Renal cortex interstitium (tissue), 15 donors: ENCODE results near the gene BRI3BP. TPM values are rescaled to one million over a fixed set of nuclear protein-coding genes. Genes with fewer than 3 reads are reported as not detected.

Experiments used
- DNase-seq, 11 donors: peaks; one replicate each; pipeline ENCODE4 v3.0.0-alpha.2; 2013; ENCODE audit warnings: low read depth in 9 of 11, low spot score in 4 of 11; ENCODE audit errors: extremely low read depth in 1 of 11
- long read RNA-seq, 16 experiments: transcript quantifications; one replicate each; lab custom pipeline, GENCODE V29; 2026
- polyA plus RNA-seq, 3 donors: library from polyadenylated mRNA; unstranded; fragments of 120-200 nt; gene quantifications; one replicate each; pipeline ENCODE4 v1.2.1, GENCODE V29; 2013; ENCODE audit not compliant: insufficient read length in 3 of 3

BRI3BP gene, protein sequence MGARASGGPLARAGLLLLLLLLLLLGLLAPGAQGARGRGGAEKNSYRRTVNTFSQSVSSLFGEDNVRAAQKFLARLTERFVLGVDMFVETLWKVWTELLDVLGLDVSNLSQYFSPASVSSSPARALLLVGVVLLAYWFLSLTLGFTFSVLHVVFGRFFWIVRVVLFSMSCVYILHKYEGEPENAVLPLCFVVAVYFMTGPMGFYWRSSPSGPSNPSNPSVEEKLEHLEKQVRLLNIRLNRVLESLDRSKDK
- 10 to 100 TPM in 2 of 3 donors, 1 to 10 TPM in 1; 9.1 to 10.6 (median 10.3) TPM for polyA plus RNA-seq
- long read RNA-seq, donor 1, full-length matches to known transcripts = 3 of 3 reads
- long read RNA-seq, donor 1, partial matches to known transcripts = 0 of 3 reads
- long read RNA-seq, donor 1, other reads (novel, unspliced or antisense) = 0 of 3 reads
- long read RNA-seq, donor 2, full-length matches to known transcripts = 3 of 12 reads
- long read RNA-seq, donor 2, partial matches to known transcripts = 9 of 12 reads
- long read RNA-seq, donor 2, other reads (novel, unspliced or antisense) = 0 of 12 reads
- long read RNA-seq, donor 3, full-length matches to known transcripts = 4 of 4 reads
- long read RNA-seq, donor 3, partial matches to known transcripts = 0 of 4 reads
- long read RNA-seq, donor 3, other reads (novel, unspliced or antisense) = 0 of 4 reads
- long read RNA-seq, donor 4, full-length matches to known transcripts = 2 of 2 reads
- long read RNA-seq, donor 4, partial matches to known transcripts = 0 of 2 reads
- long read RNA-seq, donor 4, other reads (novel, unspliced or antisense) = 0 of 2 reads
- long read RNA-seq, donor 5 = 0 reads
- long read RNA-seq, donor 6, full-length matches to known transcripts = 5 of 10 reads
- long read RNA-seq, donor 6, partial matches to known transcripts = 5 of 10 reads
- long read RNA-seq, donor 6, other reads (novel, unspliced or antisense) = 0 of 10 reads
- long read RNA-seq, donor 7, full-length matches to known transcripts = 2 of 2 reads
- long read RNA-seq, donor 7, partial matches to known transcripts = 0 of 2 reads
- long read RNA-seq, donor 7, other reads (novel, unspliced or antisense) = 0 of 2 reads
- long read RNA-seq, donor 8, full-length matches to known transcripts = 5 of 14 reads
- long read RNA-seq, donor 8, partial matches to known transcripts = 9 of 14 reads
- long read RNA-seq, donor 8, other reads (novel, unspliced or antisense) = 0 of 14 reads
- long read RNA-seq, donor 9, full-length matches to known transcripts = 2 of 15 reads
- long read RNA-seq, donor 9, partial matches to known transcripts = 13 of 15 reads
- long read RNA-seq, donor 9, other reads (novel, unspliced or antisense) = 0 of 15 reads
- long read RNA-seq, donor 10, full-length matches to known transcripts = 3 of 16 reads
- long read RNA-seq, donor 10, partial matches to known transcripts = 13 of 16 reads
- long read RNA-seq, donor 10, other reads (novel, unspliced or antisense) = 0 of 16 reads
- long read RNA-seq, donor 11, full-length matches to known transcripts = 1 of 1 reads
- long read RNA-seq, donor 11, partial matches to known transcripts = 0 of 1 reads
- long read RNA-seq, donor 11, other reads (novel, unspliced or antisense) = 0 of 1 reads
- long read RNA-seq, donor 12, full-length matches to known transcripts = 2 of 2 reads
- long read RNA-seq, donor 12, partial matches to known transcripts = 0 of 2 reads
- long read RNA-seq, donor 12, other reads (novel, unspliced or antisense) = 0 of 2 reads
- long read RNA-seq, donor 13 = 0 reads
- long read RNA-seq, donor 14, full-length matches to known transcripts = 2 of 2 reads
- long read RNA-seq, donor 14, partial matches to known transcripts = 0 of 2 reads
- long read RNA-seq, donor 14, other reads (novel, unspliced or antisense) = 0 of 2 reads
- long read RNA-seq, donor 15, full-length matches to known transcripts = 4 of 4 reads
- long read RNA-seq, donor 15, partial matches to known transcripts = 0 of 4 reads
- long read RNA-seq, donor 15, other reads (novel, unspliced or antisense) = 0 of 4 reads
- long read RNA-seq, donor 16, full-length matches to known transcripts = 13 of 19 reads
- long read RNA-seq, donor 16, partial matches to known transcripts = 6 of 19 reads
- long read RNA-seq, donor 16, other reads (novel, unspliced or antisense) = 0 of 19 reads

DNA sequence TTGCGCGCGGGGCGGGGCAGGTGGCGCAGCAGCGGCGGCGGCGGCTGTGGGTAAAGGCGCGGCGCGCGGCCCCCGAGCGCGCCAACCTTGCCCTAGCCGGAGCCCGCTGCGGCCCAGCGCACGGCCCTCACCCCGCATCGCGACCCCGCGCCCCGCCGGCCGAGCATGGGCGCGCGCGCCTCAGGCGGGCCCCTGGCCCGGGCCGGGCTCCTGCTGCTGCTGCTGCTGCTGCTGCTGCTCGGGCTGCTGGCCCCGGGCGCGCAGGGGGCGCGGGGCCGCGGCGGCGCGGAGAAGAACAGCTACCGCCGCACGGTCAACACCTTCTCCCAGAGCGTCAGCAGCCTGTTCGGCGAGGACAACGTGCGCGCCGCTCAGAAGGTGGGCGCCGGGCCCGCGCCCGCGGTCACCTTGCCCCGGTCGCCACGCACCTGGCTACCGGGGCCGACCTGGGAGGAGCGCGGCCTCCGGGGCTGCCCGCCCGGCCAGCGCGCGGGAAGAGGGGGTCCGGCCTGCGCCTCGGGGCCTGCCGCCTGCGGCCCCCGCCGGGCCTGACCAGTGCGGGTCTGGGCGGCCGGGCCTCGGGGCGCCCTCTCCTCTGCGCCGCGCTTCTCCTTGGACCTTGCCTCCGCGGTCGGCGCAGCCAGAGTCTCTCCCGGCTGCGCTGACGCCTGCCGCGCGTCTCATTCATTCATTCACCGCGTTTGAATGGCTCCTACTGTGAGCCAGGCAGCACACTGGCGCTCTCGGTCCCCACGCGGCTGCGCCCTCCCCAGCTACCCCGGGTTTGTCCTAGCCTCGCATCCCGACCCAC lies at the start of gene BRI3BP:
Gene BRI3BP (plus strand): TSS at position 20 of the 811 bp plus-strand sequence. CDS start 146 bp downstream, at position 166.
- no peak for DNase-seq

DNA sequence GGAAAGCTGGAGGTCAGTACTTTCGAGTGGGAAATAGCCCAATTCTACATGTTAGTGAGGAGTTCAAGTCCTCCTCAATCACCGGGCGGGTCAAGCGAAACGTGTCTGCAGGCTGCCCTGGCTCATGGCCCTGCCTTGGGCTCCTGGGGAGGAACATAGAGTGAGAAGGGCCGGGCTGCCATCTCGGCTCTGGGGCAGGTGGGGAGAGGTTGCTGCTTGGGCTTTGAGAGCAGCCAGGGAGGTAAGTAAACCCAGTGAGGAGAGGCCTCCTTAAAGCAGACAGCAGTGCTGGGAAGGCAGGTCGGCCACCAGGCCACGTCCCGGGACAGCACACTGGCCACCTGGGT lies 47.0 kb upstream of the BRI3BP start:
- DNase-seq = no peak

DNA sequence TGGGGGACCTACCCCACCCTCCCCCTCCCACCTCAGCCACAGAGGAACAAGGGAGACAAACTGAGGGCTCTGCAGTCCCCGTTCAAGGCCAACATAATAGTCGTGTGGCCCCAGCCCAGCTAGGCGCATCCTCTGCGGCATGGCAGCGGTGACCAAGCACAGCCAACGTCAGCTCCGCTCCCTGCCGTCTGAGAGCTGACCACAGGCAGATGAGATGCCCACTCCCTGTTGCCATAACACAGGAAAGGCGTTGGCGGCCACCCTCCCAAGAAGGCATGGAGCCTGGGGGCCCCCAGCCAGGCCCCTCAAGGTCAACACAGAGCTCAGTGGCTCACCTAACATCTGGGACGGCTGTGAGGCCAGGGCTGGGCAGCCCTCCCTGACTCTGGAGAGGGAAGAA lies 46.4 kb upstream of the BRI3BP start:
- DNase-seq = no peak

DNA sequence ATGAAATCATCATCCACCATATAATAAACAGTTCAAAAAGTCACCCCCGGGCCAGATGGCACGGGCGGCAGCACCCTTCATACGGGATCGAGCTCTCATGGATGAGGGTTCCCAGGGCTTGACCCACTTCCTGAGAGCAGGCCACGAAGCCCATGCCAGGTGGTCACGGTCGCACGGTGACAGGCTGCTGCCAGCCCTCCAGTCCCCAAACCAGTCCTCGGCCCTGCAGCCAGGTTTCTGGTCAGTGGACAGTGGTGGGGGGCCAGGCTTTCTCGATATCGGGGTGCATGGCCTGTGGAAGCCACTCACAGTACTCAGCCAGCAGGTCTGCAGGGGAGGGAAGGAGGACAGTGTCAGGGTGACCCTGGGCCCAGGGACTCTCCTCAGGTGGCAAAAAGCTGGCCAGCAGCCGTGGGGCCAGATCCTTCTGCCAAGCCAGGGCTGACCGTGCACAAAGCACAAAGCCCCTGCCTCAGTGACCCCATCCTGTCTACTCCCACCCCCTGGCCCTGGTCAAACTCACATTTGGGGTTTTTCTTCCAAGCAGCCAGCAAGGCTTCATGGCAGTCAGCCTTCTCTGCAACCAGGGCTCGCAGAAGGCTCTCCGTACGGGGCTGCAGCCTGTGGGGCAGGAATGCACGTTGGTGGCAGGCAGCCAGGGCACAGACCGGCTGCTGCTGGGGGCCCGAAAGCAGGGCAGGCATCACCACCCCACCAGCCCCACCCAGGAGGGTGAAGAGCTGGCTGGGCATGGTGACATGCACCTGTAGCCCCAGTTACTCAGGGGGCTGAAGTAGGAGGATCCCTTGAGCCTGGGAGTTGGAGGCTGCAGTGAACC lies 45.7 kb upstream of the BRI3BP start:
- no peak for DNase-seq

DNA sequence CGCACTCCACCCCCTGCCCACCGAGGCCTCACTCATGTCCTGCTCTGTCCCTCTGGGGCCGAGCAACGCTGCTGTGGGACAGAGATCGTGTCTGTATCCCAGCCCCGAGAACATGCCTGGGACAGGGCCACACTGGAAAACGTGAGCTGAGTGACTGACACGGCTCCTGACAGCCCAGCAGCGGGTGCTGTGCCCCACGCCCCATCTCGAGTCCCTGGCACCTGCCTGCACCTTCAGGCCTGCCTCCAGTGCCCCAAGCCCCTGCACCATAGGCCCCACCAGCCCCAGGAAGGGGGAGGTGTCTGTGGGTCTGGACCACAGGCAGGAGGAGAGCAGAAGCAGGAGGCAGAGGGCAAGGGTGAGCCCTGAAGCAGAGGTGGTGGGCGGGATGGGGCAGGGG lies 44.4 kb upstream of the BRI3BP start:
- no peak for DNase-seq

DNA sequence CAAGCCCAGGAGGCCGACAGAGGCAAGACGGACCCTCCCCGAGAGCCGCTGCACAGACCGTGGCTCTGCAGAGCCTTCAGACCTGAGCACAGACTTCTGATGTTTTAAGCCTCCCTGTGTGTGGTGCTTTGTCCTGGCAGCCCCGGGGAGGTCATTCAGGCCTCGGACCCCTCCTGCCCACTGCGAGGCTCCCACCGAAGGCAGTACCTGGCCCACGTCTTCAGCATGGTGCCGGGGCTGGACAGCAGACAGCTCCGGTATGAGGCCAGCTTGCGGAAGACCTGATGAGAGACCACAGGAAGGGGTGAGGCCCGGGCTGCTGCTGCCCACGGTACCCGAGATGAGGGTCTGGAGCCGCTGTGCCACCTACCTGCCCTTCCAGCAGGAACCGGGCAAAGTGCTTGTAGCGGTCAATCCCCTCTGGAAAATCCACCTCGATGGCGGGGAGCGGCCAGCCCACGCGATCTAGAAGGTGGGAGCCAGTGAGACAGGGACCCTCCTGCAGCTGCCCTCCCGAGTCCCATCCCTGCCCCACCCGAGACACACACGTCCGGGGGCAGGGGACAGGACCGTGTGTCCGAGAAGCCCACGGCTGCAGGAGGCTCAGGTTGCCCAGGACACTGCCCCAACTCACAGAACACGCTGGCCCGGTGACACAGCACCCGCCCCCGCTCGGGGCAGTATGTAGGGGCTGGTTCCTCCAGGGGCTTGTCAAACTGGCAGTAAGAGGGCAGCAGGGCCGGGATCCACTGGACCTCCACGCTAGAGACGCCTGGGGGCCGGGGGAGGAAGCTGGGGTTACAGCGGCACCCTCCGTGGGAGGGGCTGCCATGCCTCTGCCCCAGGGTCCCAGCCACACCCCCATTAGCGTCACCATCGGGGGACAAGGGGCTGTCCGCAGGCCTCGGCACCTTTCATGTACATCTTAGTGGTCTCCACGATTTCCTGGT lies 43.4 kb upstream of the BRI3BP start:
- no peak for DNase-seq

DNA sequence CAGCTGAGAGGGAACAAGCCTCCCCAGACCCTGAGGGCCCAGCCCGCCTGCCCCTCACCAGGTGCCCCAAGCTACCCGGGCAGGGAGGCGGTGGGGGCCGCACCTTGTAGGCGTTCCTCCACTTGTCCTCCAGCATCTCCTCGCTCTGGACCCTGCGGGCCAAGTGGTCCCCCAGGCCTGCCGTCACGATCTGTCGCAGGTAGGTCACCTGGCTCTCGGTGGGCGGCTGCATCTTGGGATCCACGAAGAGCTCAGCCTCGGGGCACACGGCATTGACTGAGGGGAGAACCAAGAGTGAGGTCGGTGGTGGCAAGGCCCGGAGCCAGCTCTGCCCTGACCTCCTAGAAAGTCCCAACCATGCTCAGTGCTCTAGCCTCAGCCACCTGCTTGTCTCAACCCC lies 41.1 kb upstream of the BRI3BP start:
- DNase-seq = no peak

DNA sequence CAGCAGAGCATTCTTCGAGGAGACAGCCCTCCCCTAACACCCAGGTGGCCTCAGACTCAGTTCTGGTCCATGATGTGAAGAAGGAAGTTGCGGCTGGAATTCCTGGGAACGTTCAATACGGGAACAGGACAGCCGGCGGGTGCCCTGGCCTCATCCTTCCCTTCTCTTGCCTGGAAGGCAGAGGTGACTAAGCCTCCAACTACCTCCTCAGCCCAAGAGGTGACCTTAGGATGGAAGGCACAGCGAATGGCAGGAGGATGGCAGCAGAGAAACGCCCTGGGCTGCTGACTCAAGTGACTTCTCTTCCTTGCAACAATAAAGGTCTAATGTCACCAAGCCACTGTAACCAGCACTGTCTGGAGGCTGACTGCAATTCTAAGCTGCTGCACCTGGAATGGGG lies 40.6 kb upstream of the BRI3BP start:
- no peak for DNase-seq

DNA sequence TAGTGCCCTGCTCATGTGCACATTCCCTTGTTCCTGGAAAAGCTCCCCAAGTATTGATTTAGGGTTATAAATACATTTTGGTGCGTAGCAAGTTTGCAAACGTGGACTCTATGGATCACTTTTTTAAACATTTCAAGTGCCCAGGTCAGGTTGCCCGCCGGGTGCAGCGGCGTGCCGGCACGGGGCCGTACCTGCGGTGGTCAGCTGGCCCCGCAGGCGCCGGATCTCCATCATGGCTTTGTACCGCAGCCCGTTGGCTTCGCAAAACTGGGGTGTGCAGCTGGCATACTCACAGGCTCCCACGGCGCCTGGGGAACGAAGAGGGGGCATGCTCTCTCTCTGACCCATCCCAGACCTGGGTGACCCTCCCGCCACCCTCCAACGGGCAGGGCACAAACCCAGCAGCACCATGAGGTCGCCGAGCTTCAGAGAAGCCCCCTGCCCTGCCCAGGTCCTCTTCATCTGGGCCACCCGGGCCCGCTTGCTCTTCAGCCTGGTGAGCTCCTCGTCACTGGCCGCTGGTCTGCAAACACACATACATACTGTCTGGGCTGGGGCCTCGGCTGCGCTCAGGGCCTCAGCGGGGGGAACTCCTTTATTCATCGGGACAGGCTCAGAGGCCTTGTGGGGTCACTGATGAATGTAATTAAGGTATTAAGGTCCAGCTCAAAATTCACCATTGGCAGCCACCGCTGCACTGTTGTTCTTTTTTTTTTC lies 39.6 kb upstream of the BRI3BP start:
- DNase-seq = no peak

DNA sequence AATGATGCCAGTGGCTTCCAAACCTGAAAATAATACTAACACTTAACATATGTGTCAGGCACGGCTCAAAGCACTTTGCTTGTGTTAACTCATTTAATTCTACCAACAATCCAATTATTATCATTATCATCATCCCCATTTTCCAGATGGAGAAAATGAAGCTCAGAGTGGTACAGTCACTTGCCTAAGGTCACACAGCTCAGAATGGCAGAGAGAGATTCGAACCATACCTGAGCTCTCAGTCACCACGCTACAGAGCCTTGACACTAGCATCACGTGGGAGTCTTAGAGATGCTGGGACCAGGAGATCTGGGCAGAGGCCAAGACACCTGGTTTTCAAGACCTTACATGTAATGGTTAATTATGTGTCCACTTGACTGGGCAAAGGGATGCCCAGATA lies 38.7 kb upstream of the BRI3BP start:
- no peak for DNase-seq

DNA sequence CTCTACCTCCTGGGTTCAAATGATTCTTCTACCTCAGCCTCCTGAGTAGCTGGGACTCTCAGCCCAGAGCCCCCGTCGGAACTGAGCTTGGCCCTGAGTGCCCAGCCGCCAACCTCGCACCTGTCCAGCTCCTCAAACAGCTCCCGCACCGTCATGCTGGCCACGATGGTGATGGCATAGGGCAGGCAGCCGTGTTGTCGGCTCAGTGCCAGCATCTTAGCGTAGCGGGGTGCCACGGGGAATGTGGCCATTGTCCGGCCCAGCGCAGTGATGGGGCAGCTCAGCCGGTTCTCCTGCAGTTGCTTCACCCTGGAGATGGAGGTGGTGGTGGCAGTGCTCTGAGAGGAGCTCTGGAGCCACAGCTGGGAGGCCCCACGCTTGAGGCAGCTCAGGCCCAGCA lies 36.9 kb upstream of the BRI3BP start:
- DNase-seq = no peak

DNA sequence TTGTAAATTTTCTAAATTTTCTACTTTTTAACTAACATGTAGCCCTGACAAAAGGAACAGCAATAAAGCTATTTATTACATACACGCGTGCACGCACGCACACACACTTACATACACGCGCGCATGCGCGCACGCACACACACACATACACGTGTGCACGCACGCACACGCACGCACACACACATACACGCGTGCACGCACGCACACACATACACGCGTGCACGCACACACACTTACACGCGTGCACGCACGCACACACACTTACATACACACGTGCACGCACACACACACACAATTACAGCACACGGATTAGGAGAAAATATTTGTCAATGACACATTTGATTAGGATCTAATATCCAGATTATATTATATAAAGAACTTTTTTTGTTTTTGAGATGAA lies 32.4 kb upstream of the BRI3BP start:
- no peak for DNase-seq

DNA sequence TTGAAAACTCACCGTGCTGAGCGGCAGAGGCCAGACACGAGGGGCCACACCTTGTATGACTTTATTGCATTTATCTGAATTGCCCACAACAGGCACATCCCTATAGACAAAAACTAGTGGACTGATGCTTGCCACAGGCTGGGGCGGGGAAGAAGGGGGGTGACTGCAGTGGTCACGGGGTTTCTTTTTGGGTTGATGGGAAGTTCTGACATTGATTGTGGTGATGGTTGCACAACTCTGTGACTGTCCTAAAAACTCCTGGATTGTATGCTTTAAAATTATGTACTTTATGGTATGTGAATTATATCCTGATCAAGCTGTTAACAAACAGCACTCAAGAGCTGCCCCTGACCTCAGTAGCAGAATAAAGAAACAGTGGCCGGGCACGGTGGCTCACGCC lies 30.2 kb upstream of the BRI3BP start:
- no peak for DNase-seq

DNA sequence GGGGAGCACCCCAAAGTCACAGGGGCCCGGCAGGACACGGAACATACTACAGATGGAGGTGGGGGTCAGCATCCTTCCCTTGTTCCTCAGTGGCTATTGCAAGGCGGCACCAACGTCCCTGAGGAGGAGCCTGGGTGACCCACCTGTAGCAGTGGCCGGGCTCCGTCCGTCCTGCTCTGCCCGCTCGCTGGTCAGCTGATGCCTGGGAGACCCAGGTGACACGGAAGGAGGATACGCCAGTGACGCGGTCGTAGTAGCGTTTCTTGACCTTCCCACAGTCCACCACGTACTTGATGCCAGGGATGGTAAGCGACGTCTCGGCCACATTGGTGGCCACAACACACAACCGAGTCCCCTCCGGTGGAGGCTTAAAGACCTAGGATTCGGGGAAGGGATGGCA lies 29.2 kb upstream of the BRI3BP start:
- no peak for DNase-seq
